ENCODE measurements around the gene FGD5. TPM values are rescaled to one million over a fixed set of nuclear protein-coding genes. Genes with fewer than 3 reads are reported as not detected.

Gene FGD5
- total RNA-seq, 1 experiment from 2014 or later: 0.05 TPM

GRCh38 chr3:14824646-14825045 lies 5.9 kb downstream of the FGD5 start:
- no peak for DNase-seq (ENCODE audit: low read depth)

GRCh38 chr3:14826069-14826468 lies 7.3 kb downstream of the FGD5 start:
- no peak for DNase-seq (ENCODE audit: low read depth)

GRCh38 chr3:14827776-14828175 lies 9.0 kb downstream of the FGD5 start:
- DNase-seq (ENCODE audit: low read depth): no peak

- DNase-seq (ENCODE audit: low read depth): no peak
These were observed 11.0 kb downstream of the FGD5 start for GRCh38 chr3:14829811-14830210.

GRCh38 chr3:14831916-14832450 lies 13.2 kb downstream of the FGD5 start:
- DNase-seq (ENCODE audit: low read depth): no peak

GRCh38 chr3:14832975-14833722 lies 14.4 kb downstream of the FGD5 start:
- DNase-seq (ENCODE audit: low read depth): no peak

- no peak for DNase-seq (ENCODE audit: low read depth)
These were observed 15.4 kb downstream of the FGD5 start for GRCh38 chr3:14834121-14834520.

GRCh38 chr3:14834807-14835466 lies 16.2 kb downstream of the FGD5 start:
- no peak for DNase-seq (ENCODE audit: low read depth)

GRCh38 chr3:14836049-14836468 lies 17.3 kb downstream of the FGD5 start:
- no peak for DNase-seq (ENCODE audit: low read depth)

- no peak for DNase-seq (ENCODE audit: low read depth)
These were observed 18.6 kb downstream of the FGD5 start for GRCh38 chr3:14837186-14837877.

- no peak for DNase-seq (ENCODE audit: low read depth)
These were observed 19.1 kb downstream of the FGD5 start for GRCh38 chr3:14837878-14838258.

- no peak for DNase-seq (ENCODE audit: low read depth)
These were observed 20.5 kb downstream of the FGD5 start for GRCh38 chr3:14839236-14839635.

GRCh38 chr3:14841836-14842235 lies 23.1 kb downstream of the FGD5 start:
- DNase-seq (ENCODE audit: low read depth): no peak

- no peak for DNase-seq (ENCODE audit: low read depth)
These were observed 23.5 kb downstream of the FGD5 start for GRCh38 chr3:14842277-14842676.

GRCh38 chr3:14843321-14843720 lies 24.6 kb downstream of the FGD5 start:
- DNase-seq (ENCODE audit: low read depth): no peak

- DNase-seq (ENCODE audit: low read depth): no peak
These were observed 25.8 kb downstream of the FGD5 start for GRCh38 chr3:14844386-14845170.

GRCh38 chr3:14845180-14845579 lies 26.4 kb downstream of the FGD5 start:
- DNase-seq (ENCODE audit: low read depth): no peak

- DNase-seq (ENCODE audit: low read depth): no peak
These were observed 27.1 kb downstream of the FGD5 start for GRCh38 chr3:14845826-14846225.

GRCh38 chr3:14846226-14846880 lies 27.6 kb downstream of the FGD5 start:
- no peak for DNase-seq (ENCODE audit: low read depth)

- DNase-seq (ENCODE audit: low read depth): peak; percentile 19
These were observed 29.1 kb downstream of the FGD5 start for GRCh38 chr3:14847613-14848541.
